Loucy (cell line): ENCODE data around the gene AMFR.
"Not testable (repeated sequence)": the region's sequence is repeated elsewhere in the genome, so short reads cannot be mapped to it uniquely, and the experiment has no call there.

Source experiments
- H2AFZ ChIP-seq: fragments of 200-600 bp; sonication (generic); 2 replicates; pipeline ENCODE4 v1.6.0; 2016; ENCODE audit warnings: antibody characterized with exemption, mild to moderate bottlenecking, low read length, moderate library complexity
- H3F3A ChIP-seq: fragments of 200-600 bp; 2 replicates; pipeline ENCODE4 v1.6.0; 2016; ENCODE audit warnings: antibody characterized with exemption, low read depth, mild to moderate bottlenecking
- H3K27me3 ChIP-seq: fragments of 200-600 bp; sonication (generic); 2 replicates; pipeline ENCODE4 v1.6.1; 2014; ENCODE audit warnings: low read length, mild to moderate bottlenecking; ENCODE audit not compliant: insufficient read depth, poor library complexity, severe bottlenecking
- H3K36me3 ChIP-seq: fragments of 200-600 bp; sonication (generic); 2 replicates; pipeline ENCODE4 v1.6.1; 2016; ENCODE audit warnings: low read length; ENCODE audit not compliant: insufficient read depth
- H3K4me1 ChIP-seq: fragments of 200-600 bp; sonication (generic); 2 replicates; pipeline ENCODE4 v1.5.1; 2014; ENCODE audit warnings: low read length, mild to moderate bottlenecking; ENCODE audit not compliant: insufficient read depth, poor library complexity, severe bottlenecking
- H3K4me2 ChIP-seq: fragments of 200-600 bp; sonication (generic); 2 replicates; pipeline ENCODE4 v1.6.0; 2014; ENCODE audit warnings: antibody characterized with exemption, low read length, low read depth, mild to moderate bottlenecking; ENCODE audit not compliant: poor library complexity, severe bottlenecking
- H3K4me3 ChIP-seq: fragments of 200-600 bp; sonication (generic); 2 replicates; pipeline ENCODE4 v1.5.1; 2014; ENCODE audit warnings: low read length, mild to moderate bottlenecking, mixed read lengths; ENCODE audit not compliant: poor library complexity, severe bottlenecking
- H3K79me2 ChIP-seq: fragments of 200-600 bp; sonication (generic); 2 replicates; pipeline ENCODE4 v1.6.1; 2014; ENCODE audit warnings: low read length; ENCODE audit not compliant: insufficient read depth
- H3K9ac ChIP-seq: fragments of 200-600 bp; sonication (generic); 2 replicates; pipeline ENCODE4 v1.6.0; 2014; ENCODE audit warnings: mild to moderate bottlenecking, low read depth, low read length, moderate library complexity; ENCODE audit not compliant: poor library complexity, severe bottlenecking
- H3K9me2 ChIP-seq: fragments of 200-600 bp; sonication (generic); replicated peaks from 2 replicates; pipeline ENCODE4 v1.6.1; 2016; ENCODE audit warnings: low read depth, low read length, mixed read lengths
- H3K9me3 ChIP-seq: fragments of 200-600 bp; sonication (generic); 2 replicates; pipeline ENCODE4 v1.6.1; 2014; ENCODE audit warnings: mild to moderate bottlenecking, antibody characterized with exemption, low read length, low read depth; ENCODE audit not compliant: insufficient read depth
- H4K20me1 ChIP-seq: fragments of 200-600 bp; sonication (generic); 2 replicates; pipeline ENCODE4 v1.6.0; 2014; ENCODE audit warnings: antibody characterized with exemption, low read length, mild to moderate bottlenecking; ENCODE audit not compliant: insufficient read depth, poor library complexity, severe bottlenecking
- CTCF ChIP-seq: fragments of 200-600 bp; sonication (generic); conservative IDR thresholded peaks from 2 replicates; pipeline ENCODE4 v1.5.1; 2014; ENCODE audit warnings: mild to moderate bottlenecking, antibody characterized with exemption, low read length
- EZH2phosphoT487 ChIP-seq: fragments of 200-600 bp; IDR thresholded peaks from 2 replicates; pipeline ENCODE4 v1.6.1; 2018; ENCODE audit warnings: antibody characterized with exemption, mild to moderate bottlenecking, moderate library complexity, borderline replicate concordance

The AMFR gene

GRCh38 chr16:56382459-56382858 is 42.9 kb downstream of the AMFR start:
- Histone ChIP-seq H2AFZ (no peak overlapping the region), H3K9me2 (no peaks in the 10 kb centered on the region), H3K36me3 (peaks cover 88% of the 10 kb centered on the region), H3K9me3 (peaks cover 4% of the 10 kb centered on the region; the same call in 1 of the 2 replicates), H3K27me3 (no peaks in the 10 kb centered on the region), H3K4me2 (no peak overlapping the region), H3K4me1 (no peaks in the 10 kb centered on the region), H3K4me3 (no peak overlapping the region), H3F3A (no peaks in the 10 kb centered on the region), H3K9ac (no peak overlapping the region), H4K20me1 (no peaks in the 10 kb centered on the region), H3K79me2 (no peaks in the 10 kb centered on the region)
- TF ChIP-seq EZH2phosphoT487 (no peak), CTCF (no peak)

DNA sequence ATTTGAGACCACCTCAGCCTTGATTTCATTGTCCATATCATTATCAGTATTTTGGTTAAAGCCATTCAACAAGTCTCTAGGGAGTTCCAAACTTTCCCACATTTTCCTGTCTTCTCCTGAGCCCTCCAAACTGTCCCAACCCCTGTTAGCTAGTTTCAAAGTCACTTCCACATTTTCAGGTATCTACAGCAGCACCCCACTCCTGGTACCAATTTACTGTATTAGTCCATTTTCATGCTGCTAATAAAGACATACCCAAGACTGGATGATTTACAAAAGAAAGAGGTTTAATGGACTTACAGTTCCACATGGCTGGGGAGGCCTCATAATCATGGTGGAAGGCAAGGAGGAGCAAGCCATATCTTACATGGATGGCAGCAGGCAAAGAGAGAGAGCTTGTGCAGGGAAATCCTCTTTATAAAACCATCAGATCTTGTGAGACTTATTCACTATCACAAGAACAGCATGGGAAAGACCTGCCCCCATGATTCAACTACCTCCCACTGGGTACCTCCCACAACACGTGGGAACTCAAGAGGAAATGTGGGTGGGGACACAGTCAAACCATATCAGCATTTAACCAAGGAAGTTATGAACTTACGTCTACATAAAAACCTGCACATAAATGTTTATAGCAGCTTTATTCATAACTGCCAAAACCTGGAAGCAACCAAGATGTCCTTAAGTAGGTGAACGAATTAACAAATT is 44.4 kb downstream of the AMFR start:
- not testable (repeated sequence) for H3F3A ChIP-seq

GRCh38 chr16:56379044-56379443 is 46.3 kb downstream of the AMFR start:
- H3F3A ChIP-seq, H2AFZ ChIP-seq, H3K9me2 ChIP-seq, H3K9me3 ChIP-seq, H3K9ac ChIP-seq, H3K4me3 ChIP-seq, H4K20me1 ChIP-seq, H3K27me3 ChIP-seq, H3K4me2 ChIP-seq, H3K4me1 ChIP-seq: not testable (repeated sequence)
- Histone ChIP-seq H3K36me3 (peaks cover 68% of the 10 kb centered on the region), H3K79me2 (peaks cover 11% of the 10 kb centered on the region)

More for the DNA sequence above, 44.4 kb downstream of the AMFR start:
- not testable (repeated sequence) for H3K4me1 ChIP-seq, H3K4me3 ChIP-seq, H2AFZ ChIP-seq, H3K79me2 ChIP-seq, H3K4me2 ChIP-seq, H3K9me3 ChIP-seq, H3K9me2 ChIP-seq, H4K20me1 ChIP-seq, H3K9ac ChIP-seq, H3K27me3 ChIP-seq
- peaks cover 78% of the 10 kb centered on the region for H3K36me3 ChIP-seq

DNA sequence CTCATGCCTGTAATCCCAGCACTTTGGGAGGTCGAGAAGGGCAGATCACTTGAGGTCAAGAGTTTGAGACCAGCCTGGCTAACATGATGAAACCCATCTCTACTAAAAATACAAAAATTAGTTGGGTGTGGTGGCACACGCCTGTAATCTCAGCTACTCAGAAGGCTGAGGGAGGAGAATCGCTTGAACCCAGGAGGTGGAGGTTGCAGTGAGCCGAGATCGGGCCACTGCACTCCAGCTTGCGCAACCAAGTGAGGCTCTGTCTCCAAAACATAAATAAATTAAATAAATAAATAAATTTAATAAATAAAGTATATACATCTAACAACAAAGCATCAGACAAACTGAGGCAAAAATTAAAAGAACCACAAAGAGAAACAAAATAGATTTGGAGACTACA is 49.6 kb downstream of the AMFR start:
- H3K9me2 ChIP-seq, H2AFZ ChIP-seq, H3K4me3 ChIP-seq, H3F3A ChIP-seq, H3K4me1 ChIP-seq, H3K9me3 ChIP-seq, H3K4me2 ChIP-seq, H3K27me3 ChIP-seq, H4K20me1 ChIP-seq, H3K9ac ChIP-seq: not testable (repeated sequence)
- H3K79me2 ChIP-seq = peaks cover 14% of the 10 kb centered on the region
- peaks cover 50% of the 10 kb centered on the region for H3K36me3 ChIP-seq
